Upper lobe of left lung (tissue), 6 donors: Measurements from ENCODE around the gene CDH11. TPM values are rescaled to one million over a fixed set of nuclear protein-coding genes. Genes with fewer than 3 reads are reported as not detected.

Source experiments
- ATAC-seq, 2 donors: fragments of 200-7000 bp; cut with Tn5 transposase; one replicate each; pipeline ENCODE4 v1.9.1; 2022; ENCODE audit warnings: mild to moderate bottlenecking in 2 of 2, moderate library complexity in 2 of 2; ENCODE audit not compliant: low FRiP score in 2 of 2
- DNase-seq, 2 donors: peaks; one replicate each; pipeline ENCODE4 v3.0.0-alpha.2; 2019 to 2020
- H3K27ac ChIP-seq, 4 donors: fragments of 200-600 bp; sonication (generic); one replicate each; pipeline ENCODE4 v1.5.1; 2016 to 2019
- H3K27me3 ChIP-seq, 4 donors: fragments of 200-600 bp; sonication (generic); one replicate each; pipeline ENCODE4 v1.5.1; 2017 to 2019
- H3K36me3 ChIP-seq, 4 donors: fragments of 200-600 bp; sonication (generic); one replicate each; pipeline ENCODE4 v1.5.1; 2016 to 2019
- H3K4me1 ChIP-seq, 4 donors: fragments of 200-600 bp; sonication (generic); one replicate each; pipeline ENCODE4 v1.5.1; 2018 to 2019
- H3K4me3 ChIP-seq, 4 donors: fragments of 200-600 bp; sonication (generic); one replicate each; pipeline ENCODE4 v1.5.1; 2017 to 2019; ENCODE audit warnings: mild to moderate bottlenecking in 2 of 4, moderate library complexity in 1 of 4
- H3K9me3 ChIP-seq, 4 donors: fragments of 200-600 bp; sonication (generic); one replicate each; pipeline ENCODE4 v1.5.1; 2018 to 2019
- EP300 ChIP-seq, 4 donors: sonication (generic); formaldehyde crosslinking; IDR thresholded peaks; one replicate each; pipeline ENCODE4 v1.5.1; 2017; ENCODE audit warnings: antibody characterized with exemption in 4 of 4, control low read depth in 2 of 4
- POLR2A ChIP-seq, 4 donors: fragments of 450-650 bp; IDR thresholded peaks; one replicate each; pipeline ENCODE4 v1.5.1; 2016 to 2017; ENCODE audit warnings: antibody characterized with exemption in 4 of 4, mild to moderate bottlenecking in 2 of 4
- POLR2AphosphoS5 ChIP-seq, 2 donors: sonication (generic); formaldehyde crosslinking; IDR thresholded peaks; one replicate each; pipeline ENCODE4 v1.5.1; 2017; ENCODE audit warnings: antibody characterized with exemption in 2 of 2
- WGBS, 2 donors: methylation state at CpG; one replicate each; pipeline ENCODE4 v1.1.5; 2017 to 2018; 5-methylcytosine and 5-hydroxymethylcytosine counted together
- total RNA-seq, 6 donors: library from RNA; depleted of rRNA in 4 of 6; stranded (reverse); fragments of >200 nt in 4 of 6; gene quantifications; one replicate each; pipeline versions ENCODE4 v1.1.0 to v1.2.1, GENCODE V29; 2016 to 2021
- TF ChIP-seq, protein P1 (sequence below), 6 experiments: fragments of 450-650 bp in 4 of 6; fragments of 200-600 bp in 2 of 6; sonication (generic) in 2 of 6; IDR thresholded peaks; one replicate each; pipeline ENCODE4 v1.5.1; 2016 to 2019; ENCODE audit warnings: antibody characterized with exemption in 6 of 6
- donor health status: DM: no; HTN: no; CAD: no; lungs with moderate emphysema.
- donor health status: DM: no; HTN: yes; CAD: no; lungs with severe emphysema.

CDH11 gene
- total RNA-seq, 6 donors from 2014 or later = 20.9 to 164 (median 74.2) TPM

DNA sequence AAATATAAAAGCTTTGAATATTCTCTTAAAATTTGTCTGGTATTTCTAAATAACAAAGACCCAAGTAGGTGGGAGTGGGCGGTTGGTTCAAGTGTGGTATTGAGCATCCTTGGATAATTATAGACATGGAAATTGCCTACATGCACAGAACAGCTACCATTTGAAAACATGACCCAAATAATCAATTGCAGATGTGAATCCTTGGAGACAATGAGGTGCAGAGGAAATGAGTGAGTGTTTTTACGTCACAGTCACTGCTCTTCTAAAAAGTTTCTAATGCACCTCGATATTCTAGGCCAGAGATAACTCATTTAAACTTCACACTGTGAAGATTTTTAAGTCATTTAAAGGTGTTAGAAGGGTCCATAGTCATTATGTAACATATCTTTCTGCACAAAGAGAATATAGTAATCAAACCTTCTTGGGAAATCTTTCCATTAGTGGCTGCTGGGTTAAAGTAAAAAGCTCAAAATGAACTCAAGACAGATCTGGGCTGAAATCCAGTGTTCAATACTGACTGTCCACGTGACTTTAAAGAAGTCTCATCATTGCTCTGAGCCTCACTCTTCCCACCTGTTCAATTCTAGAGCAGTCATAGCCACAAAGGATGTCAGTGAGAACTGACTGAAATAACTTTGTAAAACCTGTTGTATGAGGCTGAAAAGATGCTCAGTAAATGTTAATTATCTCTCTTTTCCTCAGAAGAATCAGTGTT is 144.5 kb downstream of the CDH11 start:
- 74 to 81% methylated on average over 4 of the region's 4 CpGs for WGBS, 2 donors
- TF ChIP-seq POLR2A (IDR thresholded peaks at IDR 0.05) (no peak), POLR2AphosphoS5 (IDR thresholded peaks at IDR 0.05) (no peak), EP300 (IDR thresholded peaks at IDR 0.05) (no peak)
- TF ChIP-seq, protein P1, sequence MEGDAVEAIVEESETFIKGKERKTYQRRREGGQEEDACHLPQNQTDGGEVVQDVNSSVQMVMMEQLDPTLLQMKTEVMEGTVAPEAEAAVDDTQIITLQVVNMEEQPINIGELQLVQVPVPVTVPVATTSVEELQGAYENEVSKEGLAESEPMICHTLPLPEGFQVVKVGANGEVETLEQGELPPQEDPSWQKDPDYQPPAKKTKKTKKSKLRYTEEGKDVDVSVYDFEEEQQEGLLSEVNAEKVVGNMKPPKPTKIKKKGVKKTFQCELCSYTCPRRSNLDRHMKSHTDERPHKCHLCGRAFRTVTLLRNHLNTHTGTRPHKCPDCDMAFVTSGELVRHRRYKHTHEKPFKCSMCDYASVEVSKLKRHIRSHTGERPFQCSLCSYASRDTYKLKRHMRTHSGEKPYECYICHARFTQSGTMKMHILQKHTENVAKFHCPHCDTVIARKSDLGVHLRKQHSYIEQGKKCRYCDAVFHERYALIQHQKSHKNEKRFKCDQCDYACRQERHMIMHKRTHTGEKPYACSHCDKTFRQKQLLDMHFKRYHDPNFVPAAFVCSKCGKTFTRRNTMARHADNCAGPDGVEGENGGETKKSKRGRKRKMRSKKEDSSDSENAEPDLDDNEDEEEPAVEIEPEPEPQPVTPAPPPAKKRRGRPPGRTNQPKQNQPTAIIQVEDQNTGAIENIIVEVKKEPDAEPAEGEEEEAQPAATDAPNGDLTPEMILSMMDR (IDR thresholded peaks at IDR 0.05) = no peak
- no peak for ATAC-seq
- H3K4me1 ChIP-seq = no peaks in the 10 kb centered on the region
- DNase-seq = no peak
- H3K36me3 ChIP-seq = no peaks in the 10 kb centered on the region
- H3K4me3 ChIP-seq = no peak overlapping the region
- no peak overlapping the region for H3K27ac ChIP-seq
- H3K27me3 ChIP-seq = no peaks in the 10 kb centered on the region
- no peaks in the 10 kb centered on the region for H3K9me3 ChIP-seq

DNA sequence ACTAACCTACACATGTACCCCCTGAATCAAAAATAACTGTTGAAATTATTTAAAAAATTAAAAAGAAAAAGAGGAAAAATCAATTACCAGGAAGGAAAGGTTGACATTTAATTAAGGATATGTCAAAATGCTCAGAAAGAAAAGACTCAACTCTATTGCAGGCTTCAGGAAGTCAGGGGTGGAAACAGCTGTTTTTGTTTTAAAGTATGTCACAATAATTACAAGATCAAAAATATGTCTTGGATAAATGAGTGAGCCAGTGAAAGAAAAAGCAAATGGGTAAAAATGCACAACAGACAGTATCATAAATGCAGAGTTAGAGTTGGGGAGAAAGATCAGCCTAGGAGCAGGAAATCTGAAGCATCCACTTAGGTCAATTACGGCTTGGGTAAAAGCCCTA is 146.0 kb downstream of the CDH11 start:
- Histone ChIP-seq H3K36me3 (no peaks in the 10 kb centered on the region), H3K27ac (no peak overlapping the region), H3K9me3 (no peaks in the 10 kb centered on the region), H3K27me3 (no peaks in the 10 kb centered on the region), H3K4me1 (no peaks in the 10 kb centered on the region), H3K4me3 (no peak overlapping the region)
- WGBS, 2 donors = 82 to 85% methylated on average over 1 of the region's 1 CpG
- TF ChIP-seq POLR2AphosphoS5 (IDR thresholded peaks at IDR 0.05) (no peak), EP300 (IDR thresholded peaks at IDR 0.05) (no peak), POLR2A (IDR thresholded peaks at IDR 0.05) (no peak)
- TF ChIP-seq, protein P1 (IDR thresholded peaks at IDR 0.05) = no peak
- no peak for ATAC-seq
- DNase-seq = no peak

DNA sequence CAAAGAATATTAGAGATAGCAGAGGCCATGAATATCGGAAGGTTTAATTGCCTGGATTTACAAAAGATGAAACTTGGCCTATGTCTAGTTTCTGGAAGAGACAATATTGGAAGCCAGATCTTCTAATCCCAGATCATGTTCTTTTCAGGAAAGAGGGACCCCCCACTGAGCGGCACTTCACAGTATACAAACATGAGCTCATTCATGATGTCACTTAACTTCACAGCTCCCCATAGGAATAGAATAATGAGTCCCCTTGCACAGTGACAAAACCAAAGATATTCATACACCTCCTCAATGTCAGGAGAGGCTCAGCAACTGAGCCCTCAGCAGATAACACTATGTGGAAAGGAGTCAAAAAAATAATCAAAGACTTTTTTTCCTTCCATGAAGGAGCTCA is 147.5 kb downstream of the CDH11 start:
- no peak overlapping the region for H3K27ac ChIP-seq
- H3K27me3 ChIP-seq = no peaks in the 10 kb centered on the region
- no peak overlapping the region for H3K4me3 ChIP-seq
- no peaks in the 10 kb centered on the region for H3K36me3 ChIP-seq
- ATAC-seq (no peak), DNase-seq (no peak)
- TF ChIP-seq, protein P1 (IDR thresholded peaks at IDR 0.05) = no peak
- TF ChIP-seq POLR2A (IDR thresholded peaks at IDR 0.05) = no peak
- TF ChIP-seq EP300 (IDR thresholded peaks at IDR 0.05) = no peak
- TF ChIP-seq POLR2AphosphoS5 (IDR thresholded peaks at IDR 0.05) = no peak
- no peaks in the 10 kb centered on the region for H3K9me3 ChIP-seq
- 86 to 90% methylated on average over 2 of the region's 2 CpGs for WGBS, 2 donors
- no peaks in the 10 kb centered on the region for H3K4me1 ChIP-seq

DNA sequence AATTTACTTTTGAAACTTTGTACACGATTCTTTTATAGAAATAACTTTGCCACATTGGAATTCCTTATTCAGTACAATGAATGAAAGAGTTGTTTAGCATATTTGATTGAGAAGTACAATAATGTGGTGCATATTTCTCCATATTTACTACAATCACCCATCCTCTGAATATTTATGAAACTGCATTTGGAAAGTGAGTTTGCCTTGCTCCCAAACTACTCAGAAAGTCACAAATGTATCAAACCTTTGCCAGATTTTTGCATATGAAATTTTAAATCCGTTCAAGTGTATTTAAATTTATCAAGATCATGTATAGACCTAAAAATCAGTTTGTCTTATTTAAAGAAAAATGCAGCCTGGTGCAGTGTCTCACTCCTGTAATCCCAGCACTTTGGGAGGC is 148.7 kb downstream of the CDH11 start:
- 44 to 50% methylated on average over 2 of the region's 2 CpGs for WGBS, 2 donors
- H3K4me1 ChIP-seq = no peaks in the 10 kb centered on the region
- H3K27ac ChIP-seq = no peak overlapping the region
- H3K9me3 ChIP-seq = no peaks in the 10 kb centered on the region
- H3K4me3 ChIP-seq = no peak overlapping the region
- DNase-seq (no peak), ATAC-seq (no peak)
- TF ChIP-seq EP300 (IDR thresholded peaks at IDR 0.05) (no peak), POLR2AphosphoS5 (IDR thresholded peaks at IDR 0.05) (no peak), POLR2A (IDR thresholded peaks at IDR 0.05) (no peak)
- TF ChIP-seq, protein P1 (IDR thresholded peaks at IDR 0.05) = no peak
- H3K36me3 ChIP-seq = no peaks in the 10 kb centered on the region
- no peaks in the 10 kb centered on the region for H3K27me3 ChIP-seq

DNA sequence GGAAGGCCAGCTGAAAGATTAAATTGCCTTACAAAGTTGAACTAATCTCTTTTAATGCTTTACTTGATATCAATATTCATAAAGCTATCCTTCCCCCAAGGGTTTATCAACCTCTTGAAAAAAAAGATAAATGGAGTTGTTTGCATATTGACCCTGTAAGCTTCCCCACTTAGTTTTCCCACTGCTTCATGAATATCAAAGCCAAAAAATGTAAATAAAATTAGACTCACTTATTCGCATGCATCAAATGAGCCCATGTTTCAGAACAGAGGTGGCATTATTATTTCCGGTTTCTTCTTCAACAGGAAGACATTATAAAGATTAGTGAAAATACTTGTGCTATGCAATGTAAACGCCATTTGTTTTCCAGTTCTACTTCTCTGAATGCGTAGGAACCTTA is 150.7 kb downstream of the CDH11 start:
- Histone ChIP-seq H3K27ac (no peak overlapping the region), H3K9me3 (no peaks in the 10 kb centered on the region), H3K27me3 (no peaks in the 10 kb centered on the region), H3K4me1 (no peaks in the 10 kb centered on the region), H3K36me3 (no peaks in the 10 kb centered on the region), H3K4me3 (no peak overlapping the region)
- ATAC-seq = no peak
- TF ChIP-seq EP300 (IDR thresholded peaks at IDR 0.05) (no peak), POLR2A (IDR thresholded peaks at IDR 0.05) (no peak), POLR2AphosphoS5 (IDR thresholded peaks at IDR 0.05) (no peak)
- TF ChIP-seq, protein P1 (IDR thresholded peaks at IDR 0.05) = no peak
- no peak for DNase-seq
- WGBS, 2 donors = 55 to 62% methylated on average over 4 of the region's 4 CpGs
